Measurements from ENCODE around the gene WFIKKN1. TPM values are rescaled to one million over a fixed set of nuclear protein-coding genes. Genes with fewer than 3 reads are reported as not detected.

The WFIKKN1 gene
- total and polyA plus RNA-seq, 2 of the 13 experiments (the other 11 are each of a cell fraction or from before 2014, with no cell fraction given) = 1.7 to 4.9 TPM

- TF ChIP-seq MYC (CRISPR knock-in tag; IDR thresholded peaks at IDR 0.05; ENCODE audit: borderline replicate concordance) (no peak), ZNF780A (CRISPR knock-in tag; IDR thresholded peaks at IDR 0.05) (no peak), MZF1 (CRISPR knock-in tag; IDR thresholded peaks at IDR 0.05; ENCODE audit: borderline replicate concordance) (no peak), MAFG (CRISPR knock-in tag; IDR thresholded peaks at IDR 0.05) (no peak), GZF1 (CRISPR knock-in tag; IDR thresholded peaks at IDR 0.05) (no peak), HNF4A (CRISPR knock-in tag; IDR thresholded peaks at IDR 0.05) (no peak), GATA4 (IDR thresholded peaks at IDR 0.05; ENCODE audit: borderline replicate concordance, low read depth) (peak; percentile 59; the same call in 1 of the 2 replicates), ZNF224 (CRISPR knock-in tag; IDR thresholded peaks at IDR 0.05) (no peak), SIN3B (IDR thresholded peaks at IDR 0.05; ENCODE audit: low read length) (no peak), MEF2D (CRISPR knock-in tag; IDR thresholded peaks at IDR 0.05) (no peak), ZNF143 (CRISPR knock-in tag; IDR thresholded peaks at IDR 0.05) (peak; percentile 52), HIVEP1 (CRISPR knock-in tag; IDR thresholded peaks at IDR 0.05) (no peak), MXD1 (CRISPR knock-in tag; IDR thresholded peaks at IDR 0.05) (peak; percentile 44; the same call in 1 of the 2 replicates), ZSCAN22 (CRISPR knock-in tag; IDR thresholded peaks at IDR 0.05) (no peak), ZNF547 (CRISPR knock-in tag; IDR thresholded peaks at IDR 0.05) (0 out of 2 replicates have a peak, but pooled peaks have one; percentile 6), PHF20 (CRISPR knock-in tag; IDR thresholded peaks at IDR 0.05) (no peak), SAP130 (CRISPR knock-in tag; IDR thresholded peaks at IDR 0.05; ENCODE audit: low read depth) (peak; percentile 77), ZBTB7A (CRISPR knock-in tag; IDR thresholded peaks at IDR 0.05) (no peak), ZFX (CRISPR knock-in tag; IDR thresholded peaks at IDR 0.05; ENCODE audit: low read depth) (peak; percentile 79)
- TF ChIP-seq, protein P1, sequence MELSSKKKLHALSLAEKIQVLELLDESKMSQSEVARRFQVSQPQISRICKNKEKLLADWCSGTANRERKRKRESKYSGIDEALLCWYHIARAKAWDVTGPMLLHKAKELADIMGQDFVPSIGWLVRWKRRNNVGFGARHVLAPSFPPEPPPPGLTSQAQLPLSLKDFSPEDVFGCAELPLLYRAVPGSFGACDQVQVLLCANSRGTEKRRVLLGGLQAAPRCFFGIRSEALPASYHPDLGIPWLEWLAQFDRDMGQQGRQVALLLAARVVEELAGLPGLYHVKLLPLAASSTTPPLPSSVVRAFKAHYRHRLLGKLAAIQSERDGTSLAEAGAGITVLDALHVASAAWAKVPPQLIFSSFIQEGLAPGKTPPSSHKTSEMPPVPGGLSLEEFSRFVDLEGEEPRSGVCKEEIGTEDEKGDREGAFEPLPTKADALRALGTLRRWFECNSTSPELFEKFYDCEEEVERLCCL (CRISPR knock-in tag; IDR thresholded peaks at IDR 0.05; ENCODE audit: borderline replicate concordance) = no peak
- TF ChIP-seq, protein P2, sequence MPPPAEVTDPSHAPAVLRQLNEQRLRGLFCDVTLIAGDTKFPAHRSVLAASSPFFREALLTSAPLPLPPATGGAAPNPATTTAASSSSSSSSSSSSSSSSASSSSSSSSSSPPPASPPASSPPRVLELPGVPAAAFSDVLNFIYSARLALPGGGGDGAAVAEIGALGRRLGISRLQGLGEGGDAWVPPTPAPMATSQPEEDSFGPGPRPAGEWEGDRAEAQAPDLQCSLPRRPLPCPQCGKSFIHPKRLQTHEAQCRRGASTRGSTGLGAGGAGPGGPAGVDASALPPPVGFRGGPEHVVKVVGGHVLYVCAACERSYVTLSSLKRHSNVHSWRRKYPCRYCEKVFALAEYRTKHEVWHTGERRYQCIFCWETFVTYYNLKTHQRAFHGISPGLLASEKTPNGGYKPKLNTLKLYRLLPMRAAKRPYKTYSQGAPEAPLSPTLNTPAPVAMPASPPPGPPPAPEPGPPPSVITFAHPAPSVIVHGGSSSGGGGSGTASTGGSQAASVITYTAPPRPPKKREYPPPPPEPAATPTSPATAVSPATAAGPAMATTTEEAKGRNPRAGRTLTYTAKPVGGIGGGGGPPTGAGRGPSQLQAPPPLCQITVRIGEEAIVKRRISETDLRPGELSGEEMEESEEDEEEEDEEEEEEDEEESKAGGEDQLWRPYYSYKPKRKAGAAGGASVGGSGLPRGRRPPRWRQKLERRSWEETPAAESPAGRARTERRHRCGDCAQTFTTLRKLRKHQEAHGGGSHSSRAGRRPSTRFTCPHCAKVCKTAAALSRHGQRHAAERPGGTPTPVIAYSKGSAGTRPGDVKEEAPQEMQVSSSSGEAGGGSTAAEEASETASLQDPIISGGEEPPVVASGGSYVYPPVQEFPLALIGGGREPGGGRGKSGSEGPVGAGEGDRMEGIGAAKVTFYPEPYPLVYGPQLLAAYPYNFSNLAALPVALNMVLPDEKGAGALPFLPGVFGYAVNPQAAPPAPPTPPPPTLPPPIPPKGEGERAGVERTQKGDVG (CRISPR knock-in tag; IDR thresholded peaks at IDR 0.05; ENCODE audit: borderline replicate concordance) = peak; percentile 43; the same call in 1 of the 2 replicates
- TF ChIP-seq, protein P3, sequence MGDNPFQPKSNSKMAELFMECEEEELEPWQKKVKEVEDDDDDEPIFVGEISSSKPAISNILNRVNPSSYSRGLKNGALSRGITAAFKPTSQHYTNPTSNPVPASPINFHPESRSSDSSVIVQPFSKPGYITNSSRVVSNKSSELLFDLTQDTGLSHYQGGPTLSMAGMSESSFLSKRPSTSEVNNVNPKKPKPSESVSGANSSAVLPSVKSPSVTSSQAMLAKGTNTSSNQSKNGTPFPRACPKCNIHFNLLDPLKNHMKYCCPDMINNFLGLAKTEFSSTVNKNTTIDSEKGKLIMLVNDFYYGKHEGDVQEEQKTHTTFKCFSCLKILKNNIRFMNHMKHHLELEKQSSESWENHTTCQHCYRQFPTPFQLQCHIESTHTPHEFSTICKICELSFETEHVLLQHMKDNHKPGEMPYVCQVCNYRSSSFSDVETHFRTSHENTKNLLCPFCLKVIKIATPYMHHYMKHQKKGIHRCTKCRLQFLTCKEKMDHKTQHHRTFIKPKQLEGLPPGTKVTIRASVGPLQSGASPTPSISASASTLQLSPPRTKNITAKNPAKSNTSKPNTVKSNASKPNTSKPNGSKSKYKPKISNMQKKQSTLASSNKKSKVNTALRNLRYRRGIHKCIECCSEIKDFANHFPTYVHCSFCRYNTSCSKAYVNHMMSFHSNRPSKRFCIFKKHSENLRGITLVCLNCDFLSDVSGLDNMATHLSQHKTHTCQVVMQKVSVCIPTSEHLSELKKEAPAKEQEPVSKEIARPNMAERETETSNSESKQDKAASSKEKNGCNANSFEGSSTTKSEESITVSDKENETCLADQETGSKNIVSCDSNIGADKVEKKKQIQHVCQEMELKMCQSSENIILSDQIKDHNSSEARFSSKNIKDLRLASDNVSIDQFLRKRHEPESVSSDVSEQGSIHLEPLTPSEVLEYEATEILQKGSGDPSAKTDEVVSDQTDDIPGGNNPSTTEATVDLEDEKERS (CRISPR knock-in tag; IDR thresholded peaks at IDR 0.05) = no peak
Measured at GRCh38 chr16:641326-642188, 10.8 kb downstream of the WFIKKN1 start, which contains the start of gene MCRIP2 (continued).
